OCI-LY1 (cell line): ENCODE measurements around the gene SCRG1.

Experiments
- H2AFZ ChIP-seq: fragments of 200-600 bp; sonication (generic), shearing (Covaris generic); 2 replicates; pipeline ENCODE4 v1.6.0; 2014; ENCODE audit warnings: antibody characterized with exemption, mild to moderate bottlenecking, low read length
- H3F3A ChIP-seq: fragments of 200-600 bp; sonication (generic), shearing (Covaris generic); 2 replicates; pipeline ENCODE4 v1.6.0; 2014; ENCODE audit warnings: mild to moderate bottlenecking, antibody characterized with exemption, low read length, moderate library complexity; ENCODE audit not compliant: insufficient read depth
- H3K27ac ChIP-seq: fragments of 200-600 bp; sonication (generic); 2 replicates; pipeline ENCODE4 v1.5.1; 2014; ENCODE audit warnings: low read length, mixed run types, mild to moderate bottlenecking, low read depth; ENCODE audit not compliant: poor library complexity, severe bottlenecking
- H3K27me3 ChIP-seq: fragments of 200-600 bp; sonication (generic); 2 replicates; pipeline ENCODE4 v1.6.0; 2014; ENCODE audit warnings: antibody characterized with exemption, mild to moderate bottlenecking, low read length, moderate library complexity; ENCODE audit not compliant: insufficient read depth
- H3K36me3 ChIP-seq: fragments of 200-600 bp; sonication (generic); 2 replicates; pipeline ENCODE4 v1.6.1; 2014; ENCODE audit warnings: mild to moderate bottlenecking, antibody characterized with exemption, low read length, moderate library complexity, mixed read lengths; ENCODE audit not compliant: insufficient read depth
- H3K4me1 ChIP-seq: fragments of 200-600 bp; sonication (generic); 2 replicates; pipeline ENCODE4 v1.5.1; 2014; ENCODE audit warnings: mild to moderate bottlenecking, low read length, moderate library complexity; ENCODE audit not compliant: insufficient read depth, severe bottlenecking
- H3K4me2 ChIP-seq: fragments of 200-600 bp; sonication (generic), shearing (Covaris generic); 2 replicates; pipeline ENCODE4 v1.6.1; 2014; ENCODE audit warnings: low read length
- H3K4me3 ChIP-seq: fragments of 200-600 bp; sonication (generic); 2 replicates; pipeline ENCODE4 v1.5.1; 2014; ENCODE audit warnings: low read length, low read depth, mild to moderate bottlenecking, mixed read lengths; ENCODE audit not compliant: poor library complexity, severe bottlenecking
- H3K79me2 ChIP-seq: fragments of 200-600 bp; shearing (Covaris generic); 2 replicates; pipeline ENCODE4 v1.6.1; 2016; ENCODE audit warnings: mixed run types, low read length, mixed read lengths; ENCODE audit not compliant: insufficient read depth
- H3K9ac ChIP-seq: fragments of 200-600 bp; sonication (generic), shearing (Covaris generic); 2 replicates; pipeline ENCODE4 v1.6.1; 2014; ENCODE audit warnings: mild to moderate bottlenecking, low read length, mixed read lengths
- H3K9me2 ChIP-seq: fragments of 200-600 bp; sonication (generic), shearing (Covaris generic); 2 replicates; pipeline ENCODE4 v1.6.1; 2014; ENCODE audit warnings: low read depth, mild to moderate bottlenecking, low read length, mixed read lengths
- H3K9me3 ChIP-seq: fragments of 200-600 bp; shearing (Covaris generic); 2 replicates; pipeline ENCODE4 v1.6.1; 2014; ENCODE audit warnings: low read length, mixed read lengths
- H4K20me1 ChIP-seq: fragments of 200-600 bp; sonication (generic), shearing (Covaris generic); 2 replicates; pipeline ENCODE4 v1.6.0; 2016; ENCODE audit warnings: mild to moderate bottlenecking, low read length; ENCODE audit not compliant: insufficient read depth
- CTCF ChIP-seq: fragments of 200-600 bp; sonication (generic), shearing (Covaris generic); IDR thresholded peaks from 2 replicates; pipeline ENCODE4 v1.5.1; 2017; ENCODE audit warnings: mild to moderate bottlenecking, antibody characterized with exemption, low read length, moderate library complexity, mixed read lengths
- EZH2 ChIP-seq: fragments of 200-600 bp; sonication (generic), shearing (Covaris generic); IDR thresholded peaks from 2 replicates; pipeline ENCODE4 v1.8.0; 2017; ENCODE audit warnings: borderline replicate concordance, mixed run types, mild to moderate bottlenecking, antibody characterized with exemption, low read length, moderate library complexity, mixed read lengths

SCRG1 gene

GRCh38 chr4:173380987-173381386 lies 17.9 kb downstream of the SCRG1 start:
- Histone ChIP-seq H4K20me1 (no peaks in the 10 kb centered on the region), H3K27me3 (no peaks in the 10 kb centered on the region), H3K9me3 (no peaks in the 10 kb centered on the region), H3K79me2 (no peaks in the 10 kb centered on the region), H2AFZ (no peak overlapping the region), H3K9me2 (no peaks in the 10 kb centered on the region), H3K4me1 (no peaks in the 10 kb centered on the region), H3K27ac (no peak overlapping the region), H3K4me2 (no peak overlapping the region), H3K36me3 (peaks cover 13% of the 10 kb centered on the region; the same call in 1 of the 2 replicates), H3F3A (peaks cover 4% of the 10 kb centered on the region; the same call in 1 of the 2 replicates), H3K9ac (no peak overlapping the region), H3K4me3 (no peak overlapping the region)
- no peak for TF ChIP-seq CTCF
- TF ChIP-seq EZH2 = no peak

- Histone ChIP-seq H3K4me2 (no peak overlapping the region), H3F3A (peaks cover 4% of the 10 kb centered on the region; the same call in 1 of the 2 replicates), H4K20me1 (no peaks in the 10 kb centered on the region), H2AFZ (no peak overlapping the region), H3K4me1 (no peaks in the 10 kb centered on the region), H3K9me2 (no peaks in the 10 kb centered on the region), H3K9ac (no peak overlapping the region), H3K36me3 (peaks cover 19% of the 10 kb centered on the region), H3K27ac (no peak overlapping the region), H3K4me3 (no peak overlapping the region), H3K79me2 (0 out of 2 replicates have a peak, but pooled peaks cover 7% of the 10 kb centered on the region), H3K9me3 (no peaks in the 10 kb centered on the region), H3K27me3 (no peaks in the 10 kb centered on the region)
- no peak for TF ChIP-seq EZH2
- TF ChIP-seq CTCF = no peak
These were observed 19.0 kb downstream of the SCRG1 start for GRCh38 chr4:173379929-173380328.

DNA sequence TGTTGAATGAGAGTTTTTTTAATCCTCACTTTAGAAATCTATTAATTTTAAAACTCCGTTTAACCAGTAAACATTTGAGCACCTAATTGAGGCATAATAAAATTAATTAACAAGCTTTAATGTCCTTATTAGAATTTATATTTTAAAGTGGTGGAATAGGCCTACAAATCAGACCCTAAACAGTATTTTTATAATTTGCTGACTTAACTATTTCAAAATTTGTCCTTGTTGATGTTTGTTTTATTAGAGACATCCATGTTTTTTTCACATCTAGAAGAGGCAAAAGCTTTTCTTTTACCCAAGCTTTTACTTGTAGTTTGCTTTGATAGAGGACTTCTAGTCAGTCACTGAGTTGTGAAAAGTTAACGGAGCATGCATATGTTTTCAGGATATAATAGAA lies 24.3 kb downstream of the SCRG1 start:
- Histone ChIP-seq H3K79me2 (peaks cover 39% of the 10 kb centered on the region), H3K4me2 (no peak overlapping the region), H3K4me3 (no peak overlapping the region), H3K9me2 (no peaks in the 10 kb centered on the region), H3K9me3 (no peaks in the 10 kb centered on the region), H3K4me1 (peaks cover 9% of the 10 kb centered on the region), H4K20me1 (no peaks in the 10 kb centered on the region), H3F3A (peaks cover 4% of the 10 kb centered on the region; the same call in 1 of the 2 replicates), H3K27me3 (no peaks in the 10 kb centered on the region), H3K27ac (no peak overlapping the region), H3K9ac (no peak overlapping the region), H3K36me3 (peaks cover 30% of the 10 kb centered on the region), H2AFZ (no peak overlapping the region)
- TF ChIP-seq EZH2 (no peak), CTCF (no peak)
